MM.1S (cell line): ENCODE results near the gene EIF4G2.

ENCODE experiments used
- DNase-seq: peaks from one replicate; pipeline ENCODE4 v3.0.0-alpha.2; 2015
- H2AFZ ChIP-seq: fragments of 300-600 bp; sonication (generic); 2 replicates; pipeline ENCODE4 v1.6.0; 2016; ENCODE audit warnings: antibody characterized with exemption, low read length
- H3F3A ChIP-seq: fragments of 300-600 bp; sonication (generic); 2 replicates; pipeline ENCODE4 v1.6.1; 2016; ENCODE audit warnings: mild to moderate bottlenecking, antibody characterized with exemption, low read length, moderate library complexity, mixed read lengths; ENCODE audit not compliant: insufficient read depth
- H3K27ac ChIP-seq: fragments of 300-600 bp; sonication (generic); 2 replicates; pipeline ENCODE4 v1.5.1; 2016; ENCODE audit warnings: mild to moderate bottlenecking, low read length
- H3K27me3 ChIP-seq: fragments of 300-600 bp; sonication (generic); replicated peaks from 2 replicates; pipeline ENCODE4 v1.6.0; 2016; ENCODE audit warnings: low read length; ENCODE audit not compliant: insufficient read depth
- H3K36me3 ChIP-seq: fragments of 300-600 bp; sonication (generic); replicated peaks from 2 replicates; pipeline ENCODE4 v1.6.1; 2016; ENCODE audit warnings: mild to moderate bottlenecking, low read length, mixed read lengths; ENCODE audit not compliant: insufficient read depth
- H3K4me1 ChIP-seq: fragments of 300-600 bp; sonication (generic); 2 replicates; pipeline ENCODE4 v1.6.1; 2016; ENCODE audit warnings: low read length, mixed read lengths
- H3K4me2 ChIP-seq: fragments of 300-600 bp; sonication (generic); 2 replicates; pipeline ENCODE4 v1.6.0; 2016; ENCODE audit warnings: low read depth, low read length
- H3K4me3 ChIP-seq: fragments of 300-600 bp; sonication (generic); 2 replicates; pipeline ENCODE4 v1.5.1; 2016; ENCODE audit warnings: low read length, mixed read lengths
- H3K79me2 ChIP-seq: fragments of 300-600 bp; sonication (generic); 2 replicates; pipeline ENCODE4 v1.6.1; 2016; ENCODE audit warnings: mixed run types, low read length, mixed read lengths
- H3K9ac ChIP-seq: fragments of 300-600 bp; sonication (generic); 2 replicates; pipeline ENCODE4 v1.6.1; 2016; ENCODE audit warnings: low read length, mixed read lengths
- H3K9me2 ChIP-seq: fragments of 300-600 bp; sonication (generic); replicated peaks from 2 replicates; pipeline ENCODE4 v1.6.1; 2016; ENCODE audit warnings: mild to moderate bottlenecking, low read length, mixed read lengths; ENCODE audit not compliant: insufficient read depth
- H3K9me3 ChIP-seq: fragments of 300-600 bp; sonication (generic); replicated peaks from 2 replicates; pipeline ENCODE4 v1.6.1; 2016; ENCODE audit warnings: mild to moderate bottlenecking, low read length, mixed read lengths; ENCODE audit not compliant: insufficient read depth
- H4K20me1 ChIP-seq: fragments of 300-600 bp; sonication (generic); 2 replicates; pipeline ENCODE4 v1.6.1; 2016; ENCODE audit warnings: mild to moderate bottlenecking, low read length, moderate library complexity, mixed read lengths; ENCODE audit not compliant: insufficient read depth
- CTCF ChIP-seq: fragments of 300-600 bp; sonication (generic); IDR thresholded peaks from 2 replicates; pipeline ENCODE4 v1.5.1; 2016; ENCODE audit warnings: antibody characterized with exemption, low read length, mixed read lengths
- EZH2 ChIP-seq: fragments of 300-600 bp; sonication (generic); optimal IDR thresholded peaks from 2 replicates; pipeline ENCODE3; 2017; ENCODE audit warnings: low read depth, mild to moderate bottlenecking, antibody characterized with exemption, low read length, mixed read lengths
- EZH2phosphoT487 ChIP-seq: fragments of 300-600 bp; sonication (generic); IDR thresholded peaks from 2 replicates; pipeline ENCODE4 v1.6.1; 2018; ENCODE audit warnings: antibody characterized with exemption, low read length

Gene EIF4G2

DNA sequence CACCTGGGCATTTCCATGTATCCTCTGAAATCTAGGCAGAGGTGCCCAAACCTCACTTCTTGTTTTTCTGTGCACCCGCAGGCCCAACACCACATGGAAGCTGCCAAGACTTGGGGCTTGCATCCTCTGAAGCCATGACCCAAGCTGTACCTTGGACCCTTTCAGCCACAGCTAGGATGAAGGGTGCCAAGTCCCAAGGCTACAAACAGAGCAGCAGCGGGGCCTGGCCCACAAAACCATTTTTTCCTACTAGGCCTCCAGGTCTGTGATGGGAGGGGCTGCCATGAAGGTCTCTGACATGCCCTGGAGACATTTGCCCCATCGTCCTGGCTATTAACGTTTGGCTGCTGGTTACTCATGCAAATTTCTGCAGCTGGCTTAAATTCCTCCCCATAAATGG, 20.4 kb upstream of the EIF4G2 start:
- Histone ChIP-seq H3K4me2 (no peak overlapping the region), H3K27ac (no peak overlapping the region)

GRCh38 chr11:10828402-10828801, 19.7 kb upstream of the EIF4G2 start:
- no peaks in the 10 kb centered on the region for H4K20me1 ChIP-seq
- H3K79me2 ChIP-seq = no peaks in the 10 kb centered on the region
- H3K9me2 ChIP-seq = no peaks in the 10 kb centered on the region
- H3F3A ChIP-seq = no peaks in the 10 kb centered on the region
- no peak for DNase-seq
- no peak overlapping the region for H3K4me2 ChIP-seq
- no peak overlapping the region for H3K4me3 ChIP-seq
- no peak overlapping the region for H3K9ac ChIP-seq
- no peaks in the 10 kb centered on the region for H3K36me3 ChIP-seq
- no peak for TF ChIP-seq CTCF
- no peak for TF ChIP-seq EZH2phosphoT487
- TF ChIP-seq EZH2 = no peak
- no peaks in the 10 kb centered on the region for H3K27me3 ChIP-seq
- H3K9me3 ChIP-seq = no peaks in the 10 kb centered on the region
- no peak overlapping the region for H3K27ac ChIP-seq
- H3K4me1 ChIP-seq = no peaks in the 10 kb centered on the region
- no peak overlapping the region for H2AFZ ChIP-seq

More for the DNA sequence above, 20.4 kb upstream of the EIF4G2 start:
- no peaks in the 10 kb centered on the region for H3K9me2 ChIP-seq
- no peak for TF ChIP-seq EZH2
- TF ChIP-seq CTCF = no peak
- no peak for TF ChIP-seq EZH2phosphoT487
- no peaks in the 10 kb centered on the region for H3K27me3 ChIP-seq
- no peaks in the 10 kb centered on the region for H4K20me1 ChIP-seq
- H3K36me3 ChIP-seq = no peaks in the 10 kb centered on the region
- H3K9ac ChIP-seq = no peak overlapping the region
- no peak for DNase-seq
- H3K9me3 ChIP-seq = no peaks in the 10 kb centered on the region
- no peaks in the 10 kb centered on the region for H3F3A ChIP-seq
- H2AFZ ChIP-seq = no peak overlapping the region
- no peaks in the 10 kb centered on the region for H3K4me1 ChIP-seq
- no peaks in the 10 kb centered on the region for H3K79me2 ChIP-seq
- no peak overlapping the region for H3K4me3 ChIP-seq

DNA sequence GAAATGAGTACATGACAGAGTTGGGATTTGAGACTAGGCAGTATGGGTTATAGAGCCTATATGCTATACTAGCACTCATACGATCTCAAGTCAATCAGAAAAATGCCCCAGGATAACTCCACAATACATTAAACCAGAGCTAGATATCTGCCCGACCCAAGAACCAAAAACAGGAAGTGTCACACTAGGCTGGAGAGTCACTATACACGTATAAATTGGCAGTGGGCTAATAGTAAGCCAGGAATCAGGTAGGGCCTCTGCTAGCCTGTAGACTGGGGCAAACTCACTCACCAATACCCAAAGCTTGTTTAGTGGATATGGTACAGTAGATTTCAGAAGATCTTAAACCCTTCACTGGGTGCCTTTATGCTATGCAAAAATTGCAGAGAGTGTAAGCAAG, 16.2 kb upstream of the EIF4G2 start:
- H3K9me2 ChIP-seq = no peaks in the 10 kb centered on the region
- DNase-seq = no peak
- TF ChIP-seq EZH2 = no peak
- no peak for TF ChIP-seq CTCF
- TF ChIP-seq EZH2phosphoT487 = no peak
- no peaks in the 10 kb centered on the region for H3K9me3 ChIP-seq
- no peaks in the 10 kb centered on the region for H3K36me3 ChIP-seq
- H3K27ac ChIP-seq = no peak overlapping the region
- no peaks in the 10 kb centered on the region for H4K20me1 ChIP-seq
- no peak overlapping the region for H3K4me2 ChIP-seq
- H3K4me1 ChIP-seq = no peaks in the 10 kb centered on the region
- H3K4me3 ChIP-seq = no peak overlapping the region
- no peaks in the 10 kb centered on the region for H3K27me3 ChIP-seq
- no peak overlapping the region for H2AFZ ChIP-seq
- no peak overlapping the region for H3K9ac ChIP-seq
- H3K79me2 ChIP-seq = no peaks in the 10 kb centered on the region
- H3F3A ChIP-seq = no peaks in the 10 kb centered on the region
